Upper lobe of right lung (tissue), 1 donor: ENCODE data around the gene TMEM132E. TPM values are rescaled to one million over a fixed set of nuclear protein-coding genes. Genes with fewer than 3 reads are reported as not detected.

Source experiments
- ATAC-seq: fragments of 200-7000 bp; cut with Tn5 transposase; one replicate; pipeline ENCODE4 v1.9.1; 2020; ENCODE audit warnings: mild to moderate bottlenecking, moderate library complexity
- DNase-seq: peaks from one replicate; pipeline ENCODE4 v3.0.0-alpha.2; 2020
- H3K27ac ChIP-seq: fragments of 200-600 bp; one replicate; pipeline ENCODE4 v1.8.0; 2022
- H3K27me3 ChIP-seq: fragments of 200-600 bp; one replicate; pipeline ENCODE4 v1.8.0; 2022; ENCODE audit warnings: mild to moderate bottlenecking
- H3K36me3 ChIP-seq: fragments of 200-600 bp; one replicate; pipeline ENCODE4 v1.8.0; 2022
- H3K4me1 ChIP-seq: fragments of 200-600 bp; one replicate; pipeline ENCODE4 v1.8.0; 2022
- H3K4me3 ChIP-seq: fragments of 200-600 bp; one replicate; pipeline ENCODE4 v1.8.0; 2022; ENCODE audit warnings: mild to moderate bottlenecking
- H3K9me3 ChIP-seq: fragments of 200-600 bp; one replicate; pipeline ENCODE4 v1.8.0; 2022
- intact Hi-C: fragments of 100-400 bp; cut with DNase I; formaldehyde crosslinking; loops from one replicate; pipeline ENCODE4 v1.11.0; 2022
- total RNA-seq: library from RNA; stranded (reverse); fragmentation: NEBNext Ultra II Directional; extraction: Animal tissue kit (Norgen Biotek cat#: 25700); gene quantifications from one replicate; pipeline ENCODE4 v1.2.1, GENCODE V29; 2021
- TF ChIP-seq, protein P1 (sequence below): fragments of 200-600 bp; IDR thresholded peaks from one replicate; pipeline ENCODE4 v1.8.0; 2022; ENCODE audit warnings: antibody characterized with exemption
- donor health status: DM: no; HTN: yes; CAD: no; lungs with severe emphysema.

TMEM132E gene
- total RNA-seq, 1 donor from 2014 or later: 0.23 TPM

GRCh38 chr17:34637548-34638525, 58.5 kb downstream of the TMEM132E start:
- Histone ChIP-seq H3K27me3 (peaks cover 35% of the 10 kb centered on the region), H3K4me3 (peak overlapping the region; percentile 41)
- peak; percentile 92 for ATAC-seq

GRCh38 chr17:34638526-34639260, 59.3 kb downstream of the TMEM132E start:
- Histone ChIP-seq H3K4me1 (peaks cover 6% of the 10 kb centered on the region), H3K36me3 (no peaks in the 10 kb centered on the region), H3K27me3 (peaks cover 39% of the 10 kb centered on the region), H3K27ac (no peak overlapping the region), H3K4me3 (no peak overlapping the region), H3K9me3 (no peaks in the 10 kb centered on the region)
- no peak for DNase-seq
- TF ChIP-seq, protein P1, sequence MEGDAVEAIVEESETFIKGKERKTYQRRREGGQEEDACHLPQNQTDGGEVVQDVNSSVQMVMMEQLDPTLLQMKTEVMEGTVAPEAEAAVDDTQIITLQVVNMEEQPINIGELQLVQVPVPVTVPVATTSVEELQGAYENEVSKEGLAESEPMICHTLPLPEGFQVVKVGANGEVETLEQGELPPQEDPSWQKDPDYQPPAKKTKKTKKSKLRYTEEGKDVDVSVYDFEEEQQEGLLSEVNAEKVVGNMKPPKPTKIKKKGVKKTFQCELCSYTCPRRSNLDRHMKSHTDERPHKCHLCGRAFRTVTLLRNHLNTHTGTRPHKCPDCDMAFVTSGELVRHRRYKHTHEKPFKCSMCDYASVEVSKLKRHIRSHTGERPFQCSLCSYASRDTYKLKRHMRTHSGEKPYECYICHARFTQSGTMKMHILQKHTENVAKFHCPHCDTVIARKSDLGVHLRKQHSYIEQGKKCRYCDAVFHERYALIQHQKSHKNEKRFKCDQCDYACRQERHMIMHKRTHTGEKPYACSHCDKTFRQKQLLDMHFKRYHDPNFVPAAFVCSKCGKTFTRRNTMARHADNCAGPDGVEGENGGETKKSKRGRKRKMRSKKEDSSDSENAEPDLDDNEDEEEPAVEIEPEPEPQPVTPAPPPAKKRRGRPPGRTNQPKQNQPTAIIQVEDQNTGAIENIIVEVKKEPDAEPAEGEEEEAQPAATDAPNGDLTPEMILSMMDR: no peak
- intact Hi-C loops: no loop called here
- no peak for ATAC-seq

More at GRCh38 chr17:34637548-34638525, 58.5 kb downstream of the TMEM132E start:
- TF ChIP-seq, protein P1: peak; percentile 80
- H3K9me3 ChIP-seq: no peaks in the 10 kb centered on the region
- peaks cover 6% of the 10 kb centered on the region for H3K4me1 ChIP-seq
- DNase-seq: peak; percentile 88
- no peak overlapping the region for H3K27ac ChIP-seq
- intact Hi-C loops: no loop called here
- H3K36me3 ChIP-seq: no peaks in the 10 kb centered on the region

GRCh38 chr17:34639706-34640425, 60.5 kb downstream of the TMEM132E start:
- H3K4me3 ChIP-seq: no peak overlapping the region
- peaks cover 6% of the 10 kb centered on the region for H3K4me1 ChIP-seq
- DNase-seq: no peak
- ATAC-seq: no peak
- intact Hi-C loops: no loop called here
- peaks cover 41% of the 10 kb centered on the region for H3K27me3 ChIP-seq
- no peaks in the 10 kb centered on the region for H3K36me3 ChIP-seq
- H3K9me3 ChIP-seq: no peaks in the 10 kb centered on the region
- TF ChIP-seq, protein P1: no peak
- no peak overlapping the region for H3K27ac ChIP-seq

DNA sequence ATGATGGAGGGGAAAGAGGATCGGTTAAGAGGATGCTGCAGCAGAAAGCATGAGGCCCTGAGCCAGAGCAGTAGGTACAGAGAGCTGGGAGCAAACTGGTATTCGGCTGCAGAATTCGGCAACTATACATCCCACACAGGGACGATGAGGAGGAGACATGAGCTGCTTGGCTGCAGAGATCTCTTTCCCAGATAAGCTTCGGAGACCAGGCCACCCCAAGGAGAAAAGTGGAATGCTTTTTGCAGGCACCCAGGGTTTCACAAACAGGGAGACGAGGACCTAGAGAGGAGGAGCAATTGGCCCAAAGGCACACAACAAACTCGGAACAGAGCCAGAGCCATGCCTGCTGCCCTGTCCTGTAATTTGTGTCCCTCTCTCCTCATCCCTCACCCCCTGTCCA, 62.0 kb downstream of the TMEM132E start:
- DNase-seq (no peak), ATAC-seq (no peak)
- H3K27me3 ChIP-seq: peaks cover 34% of the 10 kb centered on the region
- H3K36me3 ChIP-seq: no peaks in the 10 kb centered on the region
- TF ChIP-seq, protein P1: no peak
- H3K4me1 ChIP-seq: peaks cover 6% of the 10 kb centered on the region
- no peak overlapping the region for H3K4me3 ChIP-seq
- H3K9me3 ChIP-seq: no peaks in the 10 kb centered on the region
- H3K27ac ChIP-seq: no peak overlapping the region
- intact Hi-C loops: no loop called here

- Histone ChIP-seq H3K9me3 (no peaks in the 10 kb centered on the region), H3K4me1 (no peaks in the 10 kb centered on the region), H3K27me3 (peaks cover 17% of the 10 kb centered on the region), H3K27ac (no peak overlapping the region), H3K36me3 (no peaks in the 10 kb centered on the region), H3K4me3 (no peak overlapping the region)
- TF ChIP-seq, protein P1: no peak
- DNase-seq (no peak), ATAC-seq (no peak)
- intact Hi-C loops: no loop called here
Measured at GRCh38 chr17:34644941-34645550, 65.7 kb downstream of the TMEM132E start.
